GM18499 (cell line): Measurements from ENCODE around the gene PDE6G.
"Not testable (repeated sequence)": the region's sequence is repeated elsewhere in the genome, so short reads cannot be mapped to it uniquely, and the experiment has no call there.

Experiments used
- ATAC-seq: cut with Tn5 transposase; IDR thresholded peaks from one replicate; pipeline ENCODE4 v1.9.1; 2021; ENCODE audit warnings: moderate number of reproducible peaks; ENCODE audit not compliant: insufficient read depth, unreplicated experiment

PDE6G gene

DNA sequence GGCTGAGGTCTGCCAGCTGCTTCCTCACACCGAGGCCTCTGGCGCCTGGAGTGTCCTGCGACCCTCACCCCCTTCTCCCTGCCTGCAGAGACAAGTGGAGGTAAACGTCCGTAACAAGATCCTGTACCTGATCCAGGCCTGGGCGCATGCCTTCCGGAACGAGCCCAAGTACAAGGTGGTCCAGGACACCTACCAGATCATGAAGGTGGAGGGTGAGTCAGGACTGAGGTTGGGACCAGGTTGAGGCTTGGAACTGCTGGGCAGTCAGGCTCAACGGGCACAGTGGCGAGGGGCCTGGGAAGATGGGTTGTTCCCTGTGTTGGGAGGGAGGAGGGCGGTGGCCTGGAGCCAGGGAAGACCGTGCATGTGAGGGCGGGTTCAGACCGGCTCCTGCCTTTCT is 32.3 kb upstream of the PDE6G start:
- no peak for ATAC-seq

DNA sequence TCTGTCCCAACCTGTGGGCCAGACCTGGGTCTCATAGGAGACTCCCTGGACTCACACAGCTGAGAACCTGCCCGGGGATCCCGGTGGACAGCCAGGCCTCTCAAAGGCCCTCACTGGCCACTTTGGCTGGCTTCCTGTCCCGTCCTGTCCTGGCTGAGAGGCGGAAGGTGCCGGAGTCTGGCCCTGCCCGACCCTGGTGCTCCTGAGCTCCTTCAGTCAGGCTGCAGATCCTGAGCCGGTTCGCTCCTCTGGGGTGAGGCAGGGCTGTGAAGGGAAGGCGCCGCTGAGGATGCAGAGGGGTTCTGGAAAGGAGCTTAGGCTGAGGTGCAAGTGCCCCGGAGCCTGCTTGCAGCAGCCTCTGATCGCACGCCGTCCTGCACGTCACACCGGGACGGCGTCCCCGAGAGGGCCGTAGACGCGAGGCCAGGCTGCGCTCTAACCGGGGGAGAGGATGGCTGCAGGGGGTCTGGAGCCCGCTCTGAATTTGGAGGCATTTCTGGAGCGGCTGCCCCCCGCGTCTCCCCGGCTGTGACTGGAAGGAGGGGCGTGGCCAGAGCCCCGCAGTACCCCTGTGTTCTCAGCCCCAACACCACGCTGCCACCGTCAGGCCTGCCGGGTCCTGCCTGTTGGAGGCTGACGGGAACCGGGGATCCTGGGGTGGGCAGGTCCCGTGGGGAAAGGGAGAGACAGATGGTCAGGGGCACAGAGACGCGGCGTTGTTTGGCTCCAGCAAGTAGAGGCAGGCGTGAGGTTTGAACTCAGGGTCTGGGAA is 31.6 kb upstream of the PDE6G start:
- no peak for ATAC-seq

DNA sequence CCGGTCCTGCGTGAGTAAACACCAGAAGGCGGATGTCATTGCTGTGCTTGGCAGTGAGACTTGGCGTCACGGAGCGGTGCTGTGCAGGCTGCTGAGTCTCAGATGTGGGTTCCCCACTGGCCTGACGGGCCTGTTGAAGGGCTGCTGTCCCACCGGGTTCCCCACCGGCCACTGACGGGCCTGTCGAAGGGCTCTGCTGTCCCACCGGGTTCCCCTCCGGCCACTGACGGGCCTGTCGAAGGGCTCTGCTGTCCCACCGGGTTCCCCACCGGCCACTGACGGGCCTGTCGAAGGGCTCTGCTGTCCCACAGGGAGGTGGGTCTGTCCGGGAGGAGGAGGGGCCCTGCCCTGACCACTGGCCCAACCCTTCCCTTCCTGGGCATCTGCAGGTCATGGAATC is 30.3 kb upstream of the PDE6G start:
- ATAC-seq: no peak

DNA sequence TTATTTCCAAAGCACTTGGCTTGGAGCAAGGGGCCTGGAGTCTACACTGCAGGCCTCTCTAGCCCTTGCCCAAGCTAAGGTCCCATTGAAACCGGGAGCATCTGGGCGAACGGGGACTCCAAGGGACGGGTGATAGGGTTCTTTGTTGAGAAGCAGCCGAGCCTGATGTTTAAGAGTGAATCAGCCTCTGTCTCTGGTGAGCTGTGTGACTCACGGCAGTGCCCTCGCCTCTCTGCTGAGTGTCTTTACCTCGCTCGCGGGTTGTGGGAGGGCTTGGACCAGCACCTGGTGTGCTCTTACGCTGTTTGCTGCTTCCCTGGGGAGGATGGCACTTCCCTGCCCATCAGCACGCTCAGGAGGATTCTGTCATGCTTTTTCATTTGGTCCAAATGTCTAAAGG is 28.8 kb upstream of the PDE6G start:
- ATAC-seq: no peak

DNA sequence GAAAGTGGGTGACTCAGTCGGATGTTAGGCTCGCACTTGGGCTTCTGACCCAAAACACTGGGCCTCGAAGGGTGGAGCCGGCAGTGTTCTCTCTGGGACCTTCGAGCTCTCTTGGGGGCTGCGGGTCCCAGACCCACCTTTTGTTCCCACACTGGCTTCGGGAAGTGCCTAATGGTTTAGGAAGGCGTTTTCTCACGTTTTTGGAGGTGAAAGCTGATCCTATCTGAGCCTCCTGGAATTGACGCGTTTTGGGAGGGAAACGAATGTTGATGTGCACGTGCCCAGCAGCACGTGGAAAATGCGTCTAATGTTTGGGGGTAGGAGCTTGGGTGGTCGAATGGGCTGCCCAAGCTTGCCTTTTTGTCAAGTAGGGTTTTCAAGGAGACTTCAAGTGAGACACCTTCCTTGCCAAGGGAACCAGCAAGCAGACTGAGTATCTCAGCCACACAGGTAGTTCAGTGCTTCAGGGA is 28.1 kb upstream of the PDE6G start:
- ATAC-seq: no peak

DNA sequence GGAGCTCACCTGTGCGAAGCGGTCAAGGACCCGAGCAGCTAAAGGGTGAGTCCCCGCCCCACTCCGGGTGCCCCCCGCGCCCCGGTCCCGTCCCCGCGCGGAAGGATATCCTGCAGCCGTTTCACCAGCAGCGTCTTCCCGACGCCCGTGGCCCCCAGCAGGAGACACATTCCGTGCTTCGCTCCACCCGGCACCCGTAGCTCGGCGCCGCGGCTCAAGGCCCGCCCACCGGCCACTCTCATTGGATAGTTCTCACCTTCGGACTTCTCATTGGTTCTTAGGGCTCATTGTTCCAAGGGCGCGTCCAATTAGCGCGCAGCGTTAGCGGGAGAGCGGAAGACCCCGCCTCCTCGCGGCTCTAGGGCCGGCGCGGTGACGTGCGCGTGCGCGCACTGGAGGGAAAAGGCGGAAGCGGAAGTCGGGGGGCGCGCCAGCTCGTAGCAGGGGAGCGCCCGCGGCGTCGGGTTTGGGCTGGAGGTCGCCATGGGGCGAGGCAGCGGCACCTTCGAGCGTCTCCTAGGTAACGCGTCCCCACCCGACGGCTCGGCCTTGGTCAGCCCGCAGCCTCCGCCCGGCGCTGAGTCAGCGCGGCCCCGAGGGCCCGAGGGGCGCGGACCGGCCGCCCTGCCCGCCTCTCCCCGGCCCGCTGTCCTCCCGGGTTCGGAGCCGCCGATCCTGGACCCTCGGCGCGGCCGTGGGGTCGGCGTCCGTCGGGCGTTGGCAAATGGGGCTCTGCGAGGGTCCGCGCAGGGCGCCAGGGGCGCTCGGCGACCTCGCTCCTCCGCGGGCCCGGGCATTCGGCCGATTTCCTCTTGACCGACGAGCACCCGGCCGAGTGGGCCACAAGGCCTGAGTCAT is 27.5 kb upstream of the PDE6G start, which contains the start of the genes ARL16 and HGS:
ARL16 (minus strand) TSS at position 214 of the 858 bp plus-strand sequence; CDS start at position 170, 44 bp downstream.
HGS (plus strand) TSS at position 428 of the 858 bp plus-strand sequence; CDS start at position 484, 56 bp downstream.
- ATAC-seq: peak; percentile 92

DNA sequence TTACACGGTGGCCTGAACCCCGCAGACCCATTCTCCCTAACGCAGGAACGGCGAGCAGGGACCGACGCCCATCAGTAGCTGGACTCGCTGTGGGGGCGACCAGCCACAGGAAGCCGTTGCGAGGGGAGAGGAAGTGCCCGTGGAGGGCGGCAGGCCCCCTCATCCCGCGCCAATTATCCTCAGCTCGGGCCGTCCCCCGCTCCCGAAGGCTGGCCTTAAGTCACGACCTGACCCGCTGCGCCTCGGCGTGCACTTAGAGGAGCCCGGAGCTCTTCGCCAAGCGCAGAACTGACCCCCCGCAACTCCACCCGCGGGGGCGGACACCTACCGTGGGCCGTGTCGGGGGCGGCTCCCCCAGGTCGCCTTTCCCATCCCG is 26.9 kb upstream of the PDE6G start:
- no peak for ATAC-seq

DNA sequence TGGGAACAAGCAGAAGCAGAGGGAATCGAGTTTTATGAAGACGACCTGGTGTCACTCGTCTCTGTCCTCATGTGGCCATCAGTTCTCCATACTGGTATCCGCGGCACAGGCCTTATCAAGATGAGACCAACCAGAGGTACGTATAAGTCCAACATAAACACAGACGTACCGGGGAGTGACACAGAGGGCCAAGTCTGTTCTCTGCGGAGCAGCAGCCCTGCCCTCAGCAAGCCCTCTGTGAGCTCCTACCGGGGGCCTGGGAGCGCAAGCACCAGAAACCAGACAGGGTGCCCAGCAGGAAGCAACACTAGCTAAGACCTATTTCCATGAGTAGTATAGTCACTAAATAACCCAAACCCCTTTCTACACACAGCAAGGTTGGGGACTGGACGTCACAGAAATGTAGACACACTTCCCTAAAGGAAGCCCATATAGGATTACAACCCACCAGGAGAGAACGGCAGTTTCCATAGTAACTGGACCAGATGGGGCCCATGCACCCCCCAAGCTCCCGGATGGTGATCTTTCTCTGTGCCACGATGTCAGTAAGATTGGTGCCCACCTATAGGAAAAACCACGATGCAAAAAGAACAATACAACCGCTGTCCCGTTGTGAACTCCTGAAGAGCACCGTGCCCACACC is 26.3 kb upstream of the PDE6G start:
- ATAC-seq: no peak

DNA sequence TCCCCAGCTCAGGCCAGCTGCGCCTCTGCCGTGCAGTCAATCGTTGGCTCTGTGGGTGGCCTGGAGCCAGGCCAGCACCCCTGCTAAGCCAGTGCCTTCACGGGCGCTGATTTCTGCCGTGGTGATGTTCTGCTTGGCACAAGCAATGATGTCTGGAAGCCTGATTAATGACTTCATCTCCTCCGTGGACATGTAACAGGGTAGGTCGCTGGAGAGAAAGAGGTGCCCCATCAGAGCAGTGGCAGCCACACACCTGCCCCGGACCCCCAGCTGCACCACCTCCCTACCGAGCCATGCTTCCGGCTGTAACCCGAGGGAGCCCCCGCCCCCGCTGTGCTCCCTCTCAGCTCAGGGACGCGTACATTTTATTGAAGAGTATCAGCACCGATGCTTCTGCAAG is 25.3 kb upstream of the PDE6G start:
- ATAC-seq: no peak

DNA sequence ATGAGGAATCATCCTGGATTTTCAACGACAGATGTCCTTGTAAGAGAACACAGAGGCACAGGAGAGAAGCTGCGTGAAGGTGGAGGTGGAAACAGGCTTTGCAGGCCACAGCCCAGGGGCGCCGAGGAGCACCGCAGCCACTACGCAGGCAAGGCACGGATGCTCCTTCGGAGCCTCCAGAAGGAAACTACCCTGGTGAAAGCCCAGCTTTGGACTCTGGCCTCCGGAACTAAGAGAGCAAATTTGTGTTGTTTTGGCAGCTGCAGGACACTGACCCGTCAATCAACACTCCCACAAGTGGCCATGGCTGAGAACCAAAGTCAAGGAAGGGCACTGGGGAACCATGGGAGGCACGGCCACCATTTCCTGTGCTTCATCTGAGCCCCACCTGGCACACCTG is 23.8 kb upstream of the PDE6G start:
- no peak for ATAC-seq

DNA sequence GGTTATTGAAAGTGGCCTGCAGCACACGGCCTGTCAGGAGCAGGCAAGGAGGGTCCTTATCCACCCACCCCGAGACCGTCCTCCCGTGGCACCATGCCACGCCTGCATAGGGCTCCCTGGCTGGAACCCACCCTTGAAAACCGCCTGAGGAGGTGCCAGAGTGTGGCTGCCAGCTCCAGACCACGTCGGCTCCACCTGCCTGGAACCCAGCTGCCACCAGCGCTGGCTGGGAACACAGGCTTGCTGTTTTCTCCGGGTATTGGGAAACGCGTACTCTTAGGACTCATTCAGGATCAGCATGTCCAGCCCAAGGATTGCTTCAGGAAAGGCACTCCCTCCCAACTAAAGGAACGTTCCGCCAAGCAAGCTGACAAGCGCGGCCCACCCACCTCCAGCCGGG is 20.6 kb upstream of the PDE6G start:
- ATAC-seq: no peak

DNA sequence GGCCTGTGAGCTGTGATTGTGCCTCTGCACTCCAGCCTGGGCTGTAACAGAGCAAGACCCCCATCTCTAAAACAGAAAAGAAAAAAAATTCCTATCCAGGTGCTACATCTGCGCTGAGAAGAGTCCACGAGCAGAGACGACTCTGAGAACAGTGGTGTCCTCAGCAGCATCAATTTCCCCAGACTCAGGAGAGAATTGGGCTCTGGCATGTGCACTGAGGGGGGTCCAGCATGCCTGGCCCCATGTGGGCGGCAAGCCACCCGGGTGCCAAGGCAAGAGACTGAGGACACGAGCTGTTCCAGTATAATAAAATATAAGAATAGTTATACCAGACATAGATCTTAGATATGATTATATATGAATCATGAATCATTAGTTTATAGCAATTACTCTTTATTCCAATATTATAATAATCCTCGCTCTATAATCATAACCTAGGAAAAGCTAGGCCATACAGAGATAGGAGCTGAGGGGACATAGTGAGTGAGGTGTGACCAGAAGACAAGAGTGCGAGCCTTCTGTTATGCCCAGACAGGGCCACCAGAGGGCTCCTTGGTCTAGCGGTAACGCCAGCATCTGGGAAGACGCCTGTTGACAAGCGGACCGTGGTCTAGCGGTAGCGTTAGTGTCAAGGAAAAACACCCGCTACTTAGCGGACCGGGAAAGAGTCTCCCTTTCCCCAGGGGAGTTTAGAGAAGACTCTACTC is 19.3 kb upstream of the PDE6G start:
- ATAC-seq: not testable (repeated sequence)

DNA sequence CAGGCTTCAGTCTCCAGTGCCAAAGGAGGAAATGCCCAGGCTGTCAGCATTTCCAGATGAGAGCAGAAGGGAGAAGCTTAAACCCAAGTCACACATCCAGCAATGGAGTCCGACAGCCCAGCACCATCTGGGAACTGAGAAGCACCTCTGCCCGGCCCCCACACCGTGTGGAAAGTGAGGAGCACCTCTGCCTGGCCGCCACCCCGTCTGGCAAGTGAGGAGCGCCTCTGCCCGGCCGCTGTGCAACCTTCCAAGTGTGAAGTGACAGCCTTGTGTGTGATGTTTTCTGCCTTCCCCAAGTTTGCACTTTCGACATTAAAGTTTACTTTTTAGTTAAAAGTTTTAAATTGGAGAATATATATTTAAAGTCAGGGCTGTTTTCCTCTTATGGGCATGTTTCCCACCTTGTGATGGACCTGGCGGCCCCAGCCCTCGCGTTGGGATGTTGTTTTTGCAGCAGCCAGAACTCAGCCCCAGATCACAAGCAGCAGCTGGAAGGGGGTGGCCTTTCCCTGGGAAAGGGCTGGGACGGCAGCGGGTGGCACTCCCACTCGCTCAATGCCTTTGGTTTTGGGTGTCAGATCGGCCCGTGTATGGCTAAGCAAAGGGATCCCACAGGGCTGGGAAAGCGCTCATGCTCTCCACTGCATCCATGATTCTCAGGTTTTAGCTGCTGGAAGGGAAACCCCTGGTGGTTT is 17.4 kb upstream of the PDE6G start:
- no peak for ATAC-seq

DNA sequence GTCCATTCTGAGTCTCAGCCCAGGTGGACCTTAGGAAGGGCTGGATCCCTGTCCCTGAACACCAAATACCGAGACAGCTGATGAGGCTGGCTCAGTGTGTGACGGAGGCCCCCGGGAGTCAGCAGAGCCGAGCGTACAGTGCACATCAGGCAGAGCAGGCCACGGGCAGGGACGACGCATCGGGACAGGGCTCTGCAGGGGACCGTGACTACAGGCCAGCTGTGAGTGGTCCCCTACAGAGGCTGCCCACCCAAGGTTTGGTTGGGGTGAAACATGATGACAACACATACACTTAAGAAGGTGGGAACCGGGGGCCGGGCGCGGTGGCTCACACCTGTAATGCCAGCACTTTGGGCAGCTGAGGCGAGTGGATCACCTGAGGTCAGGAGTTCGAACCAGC is 16.6 kb upstream of the PDE6G start:
- no peak for ATAC-seq

DNA sequence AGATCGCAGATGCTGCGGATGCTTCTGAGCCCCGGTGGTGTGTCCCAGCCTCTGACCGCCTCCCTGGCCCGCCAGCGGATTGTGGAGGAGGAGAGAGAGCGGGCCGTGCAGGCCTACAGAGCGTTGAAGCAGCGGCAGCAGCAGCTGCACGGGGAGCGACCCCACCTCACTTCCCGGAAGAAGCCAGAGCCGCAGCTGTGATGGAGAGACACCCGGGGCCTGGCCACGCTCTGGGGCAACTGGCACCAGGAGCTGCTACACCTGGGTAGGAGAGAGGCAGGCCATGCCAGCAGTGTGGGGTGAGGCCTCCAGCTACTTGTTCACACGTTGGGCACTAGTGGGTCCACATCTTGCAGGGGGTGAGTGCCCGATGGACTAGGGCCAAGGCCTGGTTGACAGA is 16.2 kb upstream of the PDE6G start:
- no peak for ATAC-seq

DNA sequence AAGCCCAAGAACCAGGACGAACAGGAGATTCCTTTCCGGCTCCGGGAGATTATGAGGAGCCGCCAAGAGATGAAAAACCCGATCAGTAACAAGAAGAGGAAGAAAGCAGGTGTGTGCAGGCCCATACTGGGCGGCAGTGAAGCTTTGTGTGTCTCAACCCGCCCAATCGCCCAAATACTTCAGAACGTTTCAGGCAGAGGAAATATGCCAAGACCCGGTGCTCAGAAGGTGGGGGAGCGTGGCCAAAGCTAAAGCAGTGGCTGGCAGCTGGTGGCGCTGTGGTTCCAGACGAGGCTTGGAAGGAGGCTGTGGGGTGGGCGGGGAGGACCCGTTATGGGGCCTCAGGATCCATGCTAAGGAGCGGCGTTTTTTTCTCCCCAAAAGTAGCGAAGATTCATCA is 11.4 kb upstream of the PDE6G start:
- no peak for ATAC-seq

DNA sequence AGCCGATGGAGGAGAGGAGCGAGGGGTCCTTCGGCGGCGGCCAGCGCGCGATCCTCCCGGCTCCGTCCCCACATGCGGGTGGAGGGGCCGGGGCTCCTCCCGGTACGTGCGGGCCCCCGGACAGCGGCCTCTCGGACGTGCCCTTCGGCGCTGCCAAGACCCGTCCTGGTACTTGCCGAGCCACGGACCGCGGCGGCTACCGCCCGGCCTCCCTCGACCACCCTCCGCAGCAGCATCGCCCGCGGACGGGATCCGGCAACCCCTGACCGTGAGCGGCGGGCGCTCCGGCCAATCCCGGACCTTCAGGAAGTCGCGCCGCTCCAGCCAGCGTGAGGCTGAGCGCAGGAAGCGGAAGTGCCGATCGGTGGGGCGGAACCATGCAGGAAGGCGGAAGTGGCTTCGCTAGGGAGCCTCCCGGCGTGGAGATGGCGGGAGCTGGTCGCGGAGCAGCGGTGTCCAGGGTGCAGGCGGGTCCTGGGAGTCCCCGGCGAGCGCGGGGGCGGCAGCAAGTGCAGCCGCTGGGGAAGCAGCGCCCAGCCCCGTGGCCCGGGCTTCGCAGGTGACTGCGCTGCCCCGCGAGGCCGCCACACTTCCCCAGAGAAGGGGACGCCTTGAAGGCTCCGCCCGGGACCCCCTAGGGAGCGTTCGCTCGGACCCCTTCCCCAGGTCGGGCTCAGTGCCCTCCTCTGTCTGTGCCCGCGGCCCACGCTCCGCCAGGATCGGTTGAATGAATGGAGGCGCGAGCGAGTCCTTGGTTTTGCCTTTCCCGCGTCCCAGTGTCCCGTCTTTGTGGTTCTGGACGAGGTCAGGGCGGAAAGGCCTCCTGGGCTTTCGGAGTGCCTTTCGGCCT is 10.2 kb upstream of the PDE6G start, which contains the start of the genes CCDC137 and OXLD1:
CCDC137 (plus strand) TSS at position 396 of the 850 bp plus-strand sequence; CDS start at position 426, 30 bp downstream.
OXLD1 (minus strand) TSS at position 264 of the 850 bp plus-strand sequence; CDS start at position 236, 28 bp downstream.
- ATAC-seq: peak; percentile 59

DNA sequence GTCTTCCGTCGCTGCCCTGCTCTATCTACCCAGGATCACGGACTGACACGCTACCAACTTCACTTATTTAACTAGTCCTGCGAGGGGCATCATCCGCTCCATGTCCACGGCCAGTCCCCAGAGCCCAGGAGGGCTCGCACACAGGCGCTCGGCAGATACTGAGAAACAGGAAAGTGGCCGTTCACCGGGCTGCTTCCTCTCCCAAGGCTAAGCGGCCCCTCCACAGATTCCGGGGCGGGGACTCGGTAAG is 9.7 kb upstream of the PDE6G start:
- no peak for ATAC-seq
